ENCODE data around the gene HDAC7.
A peak's percentile ranks its signal among the peaks of the same experiment; 100 is the strongest.
"Not testable (repeated sequence)": the region's sequence is repeated elsewhere in the genome, so short reads cannot be mapped to it uniquely, and the experiment has no call there.

HDAC7 gene

DNA sequence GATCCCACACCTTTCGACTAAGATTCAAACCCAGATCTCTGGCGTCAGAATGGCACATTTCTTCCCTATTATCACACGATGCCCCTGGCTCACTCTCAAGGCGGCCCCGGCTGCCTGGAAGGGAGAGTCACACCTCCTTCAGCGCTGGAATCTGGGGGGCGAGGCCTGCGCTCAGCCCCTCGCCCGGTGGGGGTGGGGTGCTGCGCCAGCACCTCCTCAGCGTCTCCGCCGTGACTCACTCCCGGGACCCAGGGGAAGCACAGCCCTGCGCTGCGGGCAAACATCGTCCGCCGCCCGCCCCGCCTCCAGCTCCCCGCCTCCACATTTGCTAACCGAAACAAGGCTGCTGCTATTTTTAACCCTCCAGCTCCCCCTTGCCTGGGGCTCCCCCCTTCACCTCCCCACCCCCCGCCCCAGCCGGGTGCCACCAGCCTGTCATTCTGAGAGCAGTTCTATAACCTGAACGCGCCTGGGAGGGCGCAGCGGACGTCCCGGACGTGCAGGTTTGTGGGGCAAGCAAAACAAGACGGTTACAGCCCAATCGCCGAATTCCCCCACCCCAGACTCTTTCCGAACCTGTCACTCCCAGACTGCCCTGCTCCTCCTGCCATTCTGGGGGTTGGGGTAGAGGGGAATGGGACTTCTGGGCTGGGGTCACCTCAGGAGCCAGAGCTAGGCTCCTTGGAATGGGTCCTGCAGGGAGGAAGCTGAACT is 6.7 kb downstream of the HDAC7 start:
- peak; percentile 47 for DNase-seq (ENCODE audit: low spot score)

DNA sequence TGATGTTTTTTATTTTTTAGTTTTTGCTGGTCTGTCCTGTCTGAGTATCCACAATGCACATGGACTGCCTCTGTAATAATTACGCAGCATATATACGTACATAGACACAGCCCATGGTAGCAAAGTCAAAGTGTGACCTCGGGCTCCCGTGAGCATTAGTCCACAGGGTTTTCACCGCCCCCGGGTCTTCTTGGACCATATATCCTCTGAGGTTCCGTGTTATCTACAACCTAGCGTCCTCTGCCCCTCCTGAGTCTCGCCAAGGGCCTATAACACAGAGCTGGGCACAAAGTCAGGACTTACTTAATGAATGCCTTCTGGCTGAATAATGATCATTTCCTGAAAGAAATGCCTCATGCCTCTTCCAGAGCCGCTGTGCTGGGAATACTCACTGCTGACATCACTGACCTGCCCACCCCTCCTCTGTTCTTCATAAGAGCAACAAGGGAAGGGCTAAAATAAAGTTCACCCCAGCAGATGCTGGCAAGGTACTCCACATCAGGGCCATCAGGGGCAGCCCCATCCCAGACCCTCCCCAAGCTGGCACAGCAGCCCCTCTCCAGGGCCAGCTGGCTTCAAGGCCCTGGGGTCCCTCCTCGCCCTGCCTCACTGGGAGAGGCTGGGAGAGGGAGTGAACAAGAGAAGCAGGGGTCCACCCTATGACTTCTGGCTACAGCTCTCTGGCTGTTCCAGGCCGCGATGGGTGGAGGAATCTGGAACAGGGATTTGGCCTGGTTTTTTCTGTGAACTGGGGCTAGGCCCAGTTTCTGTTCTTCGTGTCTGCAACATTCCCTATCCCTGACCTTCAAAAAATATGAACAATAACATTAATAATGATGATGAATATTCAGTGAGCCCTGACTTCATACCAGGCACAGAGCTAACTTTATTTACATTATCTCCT is 7.9 kb downstream of the HDAC7 start:
- no peak for DNase-seq (ENCODE audit: low spot score)

DNA sequence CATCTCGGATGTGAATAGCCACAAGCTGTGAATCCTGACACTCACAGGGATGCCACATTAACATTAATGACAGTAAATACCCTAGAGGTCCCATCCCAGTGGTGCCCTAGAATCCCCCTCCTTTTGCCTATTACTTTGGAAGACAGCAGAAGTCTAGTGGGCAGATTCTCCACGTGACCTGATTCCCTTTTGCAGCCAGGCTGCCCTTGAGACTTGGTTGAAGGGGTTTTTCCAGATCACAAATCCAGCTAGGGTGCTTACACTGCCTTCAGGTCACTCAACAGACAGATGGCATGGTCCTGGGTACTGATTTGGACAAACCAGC is 8.7 kb downstream of the HDAC7 start:
- no peak for DNase-seq (ENCODE audit: low spot score)

DNA sequence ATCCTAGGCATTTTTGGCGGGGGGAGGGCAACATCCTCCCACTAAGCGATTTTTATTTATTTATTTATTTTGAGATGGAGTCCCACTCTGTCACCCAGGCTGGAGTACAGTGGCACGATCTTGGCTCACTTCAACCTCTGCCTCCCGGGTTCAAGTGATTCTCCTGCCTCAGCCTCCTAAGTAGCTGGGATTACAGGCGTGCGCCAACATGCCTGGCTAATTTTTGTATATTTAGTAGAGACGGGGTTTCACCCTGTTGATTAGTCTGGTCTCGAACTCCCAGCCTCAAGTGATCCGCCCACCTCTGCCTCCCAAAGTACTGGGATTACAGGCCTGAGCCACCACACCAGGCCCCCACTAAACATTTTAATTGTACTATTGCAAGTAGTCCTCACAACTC is 10.2 kb downstream of the HDAC7 start:
- not testable (repeated sequence) for DNase-seq (ENCODE audit: low spot score)

DNA sequence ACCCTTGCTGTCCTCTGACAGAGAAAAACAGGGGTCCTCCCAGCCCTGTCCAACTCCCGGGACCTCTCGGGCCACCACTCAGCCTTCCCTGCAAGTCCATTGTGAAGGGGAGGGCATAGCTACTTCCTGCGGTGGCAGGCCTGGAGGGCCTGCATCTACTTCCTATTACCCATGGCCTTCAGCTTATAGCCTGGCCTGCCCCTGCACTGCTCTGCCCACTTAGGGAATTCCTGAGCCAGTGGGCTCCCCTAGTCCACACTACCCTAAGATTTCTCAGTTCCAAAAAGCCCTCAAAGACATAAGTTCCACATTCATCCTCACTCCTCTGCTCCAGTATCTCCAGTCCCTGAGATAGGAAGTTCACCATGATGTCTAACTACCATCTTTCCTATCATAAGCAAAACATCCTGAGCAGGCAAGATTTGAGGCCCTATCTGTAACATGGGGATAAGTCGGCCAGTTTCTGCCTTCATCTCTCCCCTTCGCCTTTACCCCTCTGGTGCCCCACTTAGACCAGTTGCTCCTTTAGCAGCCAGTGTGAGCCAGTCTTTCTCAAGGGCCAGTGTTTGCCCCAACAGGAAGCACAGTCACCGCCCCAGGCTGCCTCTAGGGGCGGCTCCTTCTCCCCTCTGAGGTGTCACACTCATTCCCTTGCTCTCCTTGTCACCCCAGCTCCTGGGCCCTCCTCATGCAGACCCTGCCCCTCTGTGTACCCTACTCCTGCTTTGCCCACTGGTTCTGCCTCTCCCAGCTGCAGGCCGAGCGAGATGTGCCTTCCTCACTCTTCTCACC is 10.9 kb downstream of the HDAC7 start:
- no peak for DNase-seq (ENCODE audit: low spot score)

DNA sequence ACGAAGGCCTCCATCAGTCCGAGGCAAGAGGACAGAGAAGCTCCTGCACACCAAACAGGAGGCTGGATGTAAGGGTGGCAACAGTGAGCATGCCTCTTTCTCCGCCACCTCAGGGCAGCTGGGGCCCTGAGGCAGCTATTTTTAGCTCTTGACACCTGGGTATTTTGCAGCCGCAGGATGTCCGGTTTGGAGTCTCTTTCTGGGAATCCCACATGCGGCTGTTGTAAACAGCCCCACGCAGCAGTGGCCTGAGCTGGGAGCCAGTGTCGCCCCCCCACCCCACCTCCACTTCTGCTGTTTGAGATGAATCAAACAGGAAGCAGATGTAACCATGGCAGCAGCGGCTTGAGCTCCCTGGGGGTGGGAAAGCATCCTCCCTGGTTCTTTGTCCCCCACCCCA is 11.7 kb downstream of the HDAC7 start:
- no peak for DNase-seq (ENCODE audit: low spot score)

DNA sequence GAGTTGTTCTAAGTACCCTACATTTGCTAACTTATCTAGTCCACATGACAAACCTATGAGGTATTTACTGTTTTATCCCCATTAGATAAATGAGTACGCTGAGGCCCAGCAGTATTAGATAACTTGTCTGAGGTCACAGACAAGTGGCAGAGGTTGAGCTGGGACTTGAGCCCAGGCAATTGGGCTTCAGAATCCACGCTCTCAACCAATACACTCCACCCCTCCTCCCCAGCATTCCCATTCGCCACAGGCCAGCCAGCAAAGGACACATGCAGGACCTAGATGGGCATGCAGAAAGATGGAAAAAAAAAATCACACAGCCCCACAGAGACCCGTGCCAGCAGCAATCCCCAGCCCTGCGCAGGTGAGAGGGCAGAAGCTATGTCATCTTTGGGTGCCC is 12.4 kb downstream of the HDAC7 start:
- DNase-seq (ENCODE audit: low spot score) = no peak

DNA sequence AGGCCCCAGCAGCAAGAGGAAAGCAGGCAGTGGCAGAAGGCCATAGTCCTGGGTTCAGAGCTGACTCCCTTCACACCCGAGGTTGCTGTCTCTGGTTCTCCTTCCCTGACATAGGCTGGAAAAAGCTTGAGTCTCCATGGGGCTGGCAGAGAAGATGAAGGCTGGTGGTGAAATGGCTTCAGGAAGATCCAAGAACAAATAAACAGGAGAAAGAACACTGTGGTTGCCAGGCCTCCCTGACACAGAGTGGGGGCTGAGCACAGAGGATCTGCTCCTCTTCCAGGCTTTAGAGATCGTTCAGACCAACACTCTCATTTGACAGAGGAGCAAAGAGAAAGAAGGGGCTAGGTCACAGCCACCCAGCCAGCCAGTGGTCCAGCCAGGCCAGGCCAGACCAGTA is 14.3 kb downstream of the HDAC7 start:
- no peak for DNase-seq (ENCODE audit: low spot score)

DNA sequence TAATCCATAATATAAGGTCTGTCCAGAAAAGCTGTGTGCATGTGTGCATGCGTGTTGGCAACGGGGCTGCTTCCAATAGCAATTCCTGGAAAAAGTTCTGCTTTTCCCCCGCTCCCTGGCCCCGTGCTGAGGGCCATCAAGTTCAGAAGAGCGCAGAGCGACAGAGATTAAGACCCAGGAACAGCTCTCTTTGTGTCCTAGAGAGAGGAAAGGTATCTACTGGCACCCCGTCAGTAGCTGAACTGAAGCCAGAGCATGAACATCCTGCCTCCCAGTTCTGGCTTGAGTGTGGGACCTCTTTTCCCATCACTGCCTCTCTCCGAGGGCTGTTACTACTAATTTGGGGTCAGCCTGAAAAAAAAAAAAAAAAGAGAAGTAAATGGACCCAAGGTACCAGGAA is 15.5 kb downstream of the HDAC7 start:
- no peak for DNase-seq (ENCODE audit: low spot score)

DNA sequence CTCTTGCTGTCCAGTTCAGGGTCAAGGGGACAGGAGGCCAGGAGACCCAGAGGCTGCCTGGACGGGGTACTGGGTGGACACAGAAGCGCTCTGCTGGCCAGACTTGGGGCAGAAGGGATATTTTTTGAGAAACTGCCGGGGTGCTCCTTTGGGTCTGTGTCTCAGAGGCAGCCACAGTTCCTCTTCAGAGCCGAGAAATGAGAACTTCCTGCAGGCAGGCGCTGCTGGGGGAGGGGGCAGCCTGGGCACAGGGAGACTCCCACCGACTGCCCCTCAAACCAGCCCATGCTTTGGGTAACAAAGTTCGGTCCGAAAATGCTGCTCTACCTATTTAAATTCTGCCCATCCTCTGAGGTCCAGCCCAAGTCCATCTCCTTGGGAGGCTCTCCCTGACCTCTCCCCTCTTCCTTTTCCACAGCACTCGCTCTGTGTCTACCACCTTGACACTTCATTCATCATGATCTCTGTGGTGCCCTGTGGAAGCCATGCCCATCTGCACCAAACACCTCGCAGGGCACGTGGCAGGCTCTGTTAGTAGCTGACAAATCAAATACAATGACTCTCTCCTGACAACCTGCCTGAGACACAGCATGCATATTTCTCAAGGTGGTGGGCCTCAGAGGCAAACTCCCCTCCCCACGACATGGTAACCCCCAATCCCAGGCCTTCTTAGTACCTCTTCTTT is 16.4 kb downstream of the HDAC7 start:
- no peak for DNase-seq (ENCODE audit: low spot score)

DNA sequence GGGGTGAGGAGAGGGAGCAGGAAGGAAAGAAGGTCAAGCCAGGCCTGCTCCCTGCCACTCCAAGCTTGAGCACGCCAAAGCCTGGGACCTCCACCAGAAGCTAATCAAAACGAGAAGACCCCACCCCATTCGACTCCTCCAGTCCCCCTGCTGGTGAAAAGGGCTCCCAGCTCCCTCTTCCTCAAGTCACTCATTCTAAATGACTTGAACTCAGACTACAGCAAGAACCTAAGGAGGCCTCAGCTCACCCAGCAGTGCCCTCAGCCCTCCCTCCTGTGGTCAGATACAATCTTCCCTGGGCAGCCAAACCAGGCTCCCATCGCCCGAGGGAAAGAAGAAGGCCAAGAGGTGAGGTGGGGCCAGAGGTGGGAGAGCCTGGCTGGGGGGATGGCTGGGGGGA is 17.4 kb downstream of the HDAC7 start:
- no peak for DNase-seq (ENCODE audit: low spot score)

DNA sequence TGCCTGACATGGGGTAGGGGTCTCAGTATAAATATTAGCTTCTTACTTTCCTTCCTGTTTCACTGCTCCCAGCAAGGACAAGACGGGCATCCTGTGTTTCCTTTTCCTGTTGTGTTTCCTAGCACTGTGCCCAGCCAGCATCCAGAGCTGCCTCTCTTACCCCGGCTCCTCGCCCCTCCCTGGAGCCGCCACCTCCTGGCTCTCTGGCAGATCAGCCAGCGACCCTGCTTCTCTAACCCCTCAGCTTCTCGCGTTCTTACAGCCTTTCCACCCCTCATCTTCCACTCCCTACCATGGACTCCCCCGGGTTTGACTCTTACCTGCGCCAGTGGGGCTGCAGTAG is 17.8 kb downstream of the HDAC7 start:
- no peak for DNase-seq (ENCODE audit: low spot score)

DNA sequence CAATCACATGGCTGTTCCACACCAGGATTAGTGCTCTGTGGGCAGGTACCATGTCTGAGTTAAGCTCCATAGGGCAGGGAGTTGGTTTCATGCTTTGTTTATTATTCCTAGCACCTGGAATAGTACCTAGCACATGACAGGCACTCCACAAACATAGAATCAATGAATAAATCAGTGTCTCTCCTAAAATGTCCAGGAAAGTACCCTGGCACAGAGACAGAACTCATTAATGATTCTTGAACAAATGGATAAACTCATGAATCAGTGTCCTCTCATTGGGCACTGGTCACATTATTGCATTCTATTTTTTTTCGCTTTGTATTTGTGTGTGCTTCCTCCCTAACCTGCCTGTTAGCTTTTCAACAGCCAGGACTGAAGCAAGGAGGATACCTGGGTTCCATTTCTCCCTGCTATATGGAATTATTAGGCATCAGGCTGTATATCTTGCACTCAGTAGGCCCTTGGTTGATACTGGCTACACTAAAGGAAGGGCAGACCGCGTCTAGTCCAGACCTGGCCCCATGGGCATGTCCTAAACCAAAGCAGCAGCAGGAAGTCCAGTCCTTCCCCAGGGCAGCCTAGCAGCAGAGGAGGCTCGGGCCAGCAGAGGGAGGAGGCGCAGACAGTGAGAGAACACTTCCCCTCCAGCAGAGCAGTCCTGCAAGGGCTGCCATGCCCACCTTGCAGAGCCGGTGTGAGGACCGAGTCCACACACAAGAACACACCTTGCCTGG is 18.4 kb downstream of the HDAC7 start:
- DNase-seq (ENCODE audit: low spot score) = no peak

DNA sequence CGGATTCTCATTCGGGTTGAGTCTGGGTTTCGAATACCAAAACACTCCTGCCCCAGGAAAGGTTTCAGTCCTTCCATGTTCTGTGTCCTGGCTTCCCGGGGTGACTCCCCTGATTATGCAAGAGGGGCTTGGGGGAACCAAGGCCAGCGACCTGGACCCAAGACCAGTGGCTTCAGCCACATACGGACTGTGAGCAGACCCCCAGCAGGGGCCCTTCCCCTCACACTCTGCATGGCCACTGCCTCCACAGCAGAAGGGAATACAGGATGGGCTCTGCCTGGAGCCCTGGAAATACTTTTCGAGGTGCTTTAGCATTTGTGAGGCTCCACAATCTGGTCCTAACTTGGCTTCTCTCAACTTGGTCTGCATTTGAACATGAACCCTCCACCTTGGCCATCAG is 19.1 kb downstream of the HDAC7 start:
- DNase-seq (ENCODE audit: low spot score) = no peak

DNA sequence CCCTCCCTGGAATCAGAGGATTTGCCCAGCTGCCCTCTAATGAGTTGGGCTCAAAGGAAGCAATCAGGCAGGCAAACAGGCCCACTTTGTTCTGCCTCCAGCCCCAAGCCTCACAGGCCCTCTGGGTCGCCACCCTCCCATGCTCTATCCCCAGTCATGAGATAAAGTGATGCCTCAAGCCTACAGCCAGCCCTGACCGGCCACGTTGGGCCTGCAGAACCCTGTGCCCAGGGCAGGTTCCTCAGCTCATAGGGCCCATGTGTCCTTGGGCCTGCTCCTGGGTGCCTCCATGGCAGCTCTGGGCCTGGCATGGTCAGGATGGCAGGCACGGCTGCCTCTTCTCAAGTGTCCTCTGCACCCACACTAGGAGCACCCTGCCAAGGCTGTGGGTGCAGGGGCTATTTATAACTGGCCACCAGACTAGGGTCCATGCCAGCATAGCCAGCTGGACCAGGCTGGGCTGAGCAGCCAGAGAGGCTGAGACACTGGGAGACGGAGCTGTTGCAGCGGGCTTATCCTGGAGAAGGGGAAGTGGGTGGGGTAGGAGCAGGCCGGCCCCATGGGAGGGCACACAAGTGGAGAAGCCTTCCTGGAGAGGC is 20.2 kb downstream of the HDAC7 start:
- DNase-seq (ENCODE audit: low spot score) = peak; percentile 85

DNA sequence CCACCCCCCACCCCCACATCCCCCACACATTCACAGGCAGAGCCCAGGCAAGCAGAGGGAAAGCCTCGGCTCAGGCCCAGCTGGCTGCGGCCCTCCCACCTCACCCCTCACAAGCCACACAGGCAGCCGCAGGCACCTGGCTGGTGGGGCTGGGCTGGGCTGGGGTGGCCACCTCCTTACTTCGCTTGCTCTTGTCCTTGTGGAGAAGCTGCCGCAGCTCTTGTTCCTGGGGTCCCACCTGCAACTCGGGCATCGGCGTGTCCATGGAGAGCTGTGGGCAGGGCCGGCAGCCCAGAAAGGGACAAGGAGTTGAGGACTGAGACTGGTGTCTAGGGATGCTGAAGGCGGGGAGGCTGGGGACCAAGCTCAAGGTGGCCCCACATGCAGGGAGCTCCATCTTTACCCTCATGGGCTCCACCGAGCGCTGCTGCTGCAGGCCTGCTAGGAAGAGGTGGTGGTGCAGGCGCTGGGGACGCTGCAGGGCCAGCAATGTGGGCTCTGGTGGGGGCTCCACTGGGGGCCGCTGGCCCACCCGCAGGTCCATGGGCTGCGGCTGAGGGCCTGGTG is 21.2 kb downstream of the HDAC7 start:
- no peak for DNase-seq (ENCODE audit: low spot score)

DNA sequence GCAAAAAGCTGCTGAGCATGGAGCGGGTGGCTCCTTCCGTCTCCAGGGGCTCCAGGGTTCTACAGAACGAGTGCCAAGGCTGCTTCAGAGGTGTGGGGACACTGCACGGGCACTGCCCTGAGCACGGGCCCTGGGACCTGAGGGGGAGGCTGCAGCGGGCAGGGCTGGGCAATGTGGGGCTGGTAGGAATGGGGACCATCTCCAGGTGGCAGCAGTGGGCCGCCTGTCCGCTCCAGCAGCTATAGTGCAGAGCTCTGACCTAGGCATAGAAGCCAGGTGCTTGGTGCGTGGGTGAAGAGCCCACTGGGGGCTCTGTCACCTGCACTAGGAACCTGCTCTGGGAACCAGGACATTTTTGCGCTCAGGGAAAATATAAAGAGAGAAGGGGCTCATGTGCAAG is 22.3 kb downstream of the HDAC7 start:
- DNase-seq (ENCODE audit: low spot score) = no peak

DNA sequence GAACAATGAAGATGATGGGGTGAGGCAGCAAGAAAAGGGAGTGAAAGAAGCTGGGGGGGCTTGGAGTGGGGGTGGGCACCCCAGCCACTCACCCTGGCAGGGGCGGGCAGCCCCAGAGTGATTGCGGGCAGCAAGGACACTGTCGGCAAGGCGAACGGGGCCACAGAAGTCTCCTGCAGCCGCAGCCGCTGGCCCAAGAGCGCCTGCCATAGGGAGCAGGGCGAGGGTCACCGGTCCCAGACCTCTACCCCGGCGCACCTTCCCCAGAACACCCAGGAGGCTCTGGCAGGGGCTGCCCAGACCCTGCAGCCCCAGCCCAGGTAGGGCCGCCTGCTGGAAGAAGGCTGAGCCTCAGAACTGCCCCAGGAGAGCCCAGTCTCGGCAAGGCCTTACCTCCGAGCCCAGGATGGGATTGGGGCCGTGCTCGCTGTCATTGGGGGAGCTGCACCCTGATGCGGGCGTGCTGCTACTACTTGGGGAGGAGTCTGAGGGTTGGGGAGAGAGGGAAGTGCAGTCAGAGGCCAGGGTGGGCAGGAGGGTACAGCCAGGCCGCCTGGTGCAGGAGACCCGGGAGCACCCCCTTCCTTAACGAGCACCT is 23.8 kb downstream of the HDAC7 start:
- DNase-seq (ENCODE audit: low spot score) = no peak

DNA sequence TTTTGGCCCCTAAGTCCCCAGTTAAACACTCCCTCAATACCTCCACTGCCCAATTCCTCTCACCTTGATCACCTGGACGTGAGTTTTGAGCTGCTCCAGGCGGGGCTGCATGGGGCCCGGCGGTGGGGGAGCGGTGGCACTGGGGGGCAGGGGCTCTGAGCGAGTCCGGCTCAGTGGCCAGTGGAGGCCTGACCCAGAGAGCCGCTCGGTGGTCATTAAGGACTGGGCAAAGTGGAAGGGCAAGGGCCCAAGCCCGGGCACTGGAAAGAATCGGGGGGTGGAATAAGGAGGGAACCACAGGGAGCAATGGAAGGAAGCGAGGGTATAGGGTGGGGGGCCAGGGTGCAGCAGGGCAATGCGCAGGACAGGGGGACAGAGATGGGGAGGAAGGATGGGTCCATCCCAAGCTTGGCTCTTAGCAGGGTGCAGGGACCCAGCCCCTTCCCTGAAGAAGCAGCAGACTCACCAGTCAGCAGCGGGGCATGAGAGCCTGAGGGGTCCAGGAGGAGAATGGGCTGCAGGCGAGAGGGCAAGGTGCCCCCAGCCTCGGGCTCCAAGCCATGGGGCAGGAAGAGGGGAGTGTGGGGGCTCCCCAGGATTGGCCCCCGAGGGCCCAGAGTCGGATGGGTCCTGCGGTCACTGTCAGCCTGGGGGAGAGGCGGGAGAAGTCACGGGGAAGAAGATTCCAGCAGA is 24.4 kb downstream of the HDAC7 start:
- DNase-seq (ENCODE audit: low spot score) = no peak

DNA sequence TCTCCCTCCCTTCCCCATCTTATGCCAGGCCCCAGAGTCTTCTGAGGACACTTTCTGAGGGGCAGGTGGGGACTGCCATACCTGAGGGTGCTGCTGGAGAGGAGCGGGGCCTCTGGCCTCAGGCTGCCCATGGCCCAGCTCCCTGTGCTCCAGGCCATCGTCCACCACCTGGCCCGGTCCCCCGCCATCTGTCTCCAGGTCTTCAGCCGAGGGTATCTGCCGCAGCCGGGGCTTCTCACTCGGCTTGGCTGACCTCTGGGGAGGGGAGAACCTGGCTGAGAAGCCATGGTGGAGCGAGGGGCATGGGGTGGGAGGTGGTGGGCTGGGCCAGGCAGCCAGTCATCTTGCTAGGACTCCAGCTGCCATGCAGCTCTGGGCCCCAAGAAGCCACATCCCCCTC is 25.0 kb downstream of the HDAC7 start:
- DNase-seq (ENCODE audit: low spot score) = no peak

Measured in putamen (tissue), 1 donor.